Activated naive CD8-positive, alpha-beta T cell treated with anti-CD3 and anti-CD28 coated beads, Interleukin-2, amount 50 U/mL, for 16 hours (primary cell): ENCODE data around the gene SVIL.
"Not testable (repeated sequence)": the region's sequence is repeated elsewhere in the genome, so short reads cannot be mapped to it uniquely, and the experiment has no call there.

Experiments
- DNase-seq: peaks from one replicate; pipeline ENCODE4 v3.0.0-alpha.2; 2020; ENCODE audit warnings: low read depth, low spot score

Gene SVIL

DNA sequence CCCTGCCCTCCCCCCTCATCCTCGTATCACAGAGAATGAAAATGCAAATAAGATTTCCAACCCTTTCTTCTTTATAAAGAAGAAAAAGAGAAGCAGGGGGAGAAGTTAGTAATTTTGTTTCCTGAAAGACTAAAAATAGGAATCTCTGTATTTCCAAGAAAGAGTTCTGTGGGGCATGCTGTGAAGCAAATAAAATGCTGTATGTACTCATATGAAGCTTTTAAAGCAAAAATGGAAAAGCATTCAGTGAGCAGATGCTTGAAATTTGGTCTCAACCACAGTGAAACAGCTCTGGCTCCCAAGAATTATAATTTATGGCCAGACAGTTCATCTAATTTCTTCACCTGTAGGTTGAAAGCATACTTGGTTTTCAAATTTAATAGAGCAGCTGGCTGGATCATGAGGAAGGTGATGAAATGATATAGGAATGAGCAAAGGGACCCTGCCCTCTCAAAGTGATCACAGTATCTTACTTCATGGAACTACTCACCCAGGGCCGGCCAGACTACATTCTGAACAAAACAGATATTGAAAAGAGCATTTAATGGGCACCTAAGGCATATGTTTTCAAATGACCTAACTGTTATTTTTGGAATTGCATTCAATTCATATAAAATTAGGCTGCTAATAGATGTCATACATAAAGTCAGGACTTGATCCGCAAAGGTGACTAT is 31.4 kb downstream of the SVIL start:
- no peak for DNase-seq

DNA sequence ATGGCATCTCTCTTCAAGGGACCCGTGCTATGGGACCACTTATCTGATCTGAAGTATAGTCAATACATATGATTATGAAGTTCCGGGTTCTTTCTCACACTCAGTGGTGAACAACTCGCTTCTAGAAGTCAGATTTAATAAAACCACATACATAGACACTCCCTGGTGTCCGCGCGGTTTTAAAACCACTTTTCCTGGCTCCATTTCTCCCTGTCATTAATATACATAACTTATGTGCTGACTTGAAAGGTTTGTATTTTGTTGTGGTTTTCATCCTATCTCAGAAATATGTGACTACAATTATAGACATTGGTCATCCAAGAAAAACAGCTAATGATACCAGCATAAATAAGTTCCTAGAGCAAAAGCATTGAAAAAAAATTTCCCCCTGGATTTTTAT is 34.0 kb downstream of the SVIL start:
- DNase-seq, result no peak

DNA sequence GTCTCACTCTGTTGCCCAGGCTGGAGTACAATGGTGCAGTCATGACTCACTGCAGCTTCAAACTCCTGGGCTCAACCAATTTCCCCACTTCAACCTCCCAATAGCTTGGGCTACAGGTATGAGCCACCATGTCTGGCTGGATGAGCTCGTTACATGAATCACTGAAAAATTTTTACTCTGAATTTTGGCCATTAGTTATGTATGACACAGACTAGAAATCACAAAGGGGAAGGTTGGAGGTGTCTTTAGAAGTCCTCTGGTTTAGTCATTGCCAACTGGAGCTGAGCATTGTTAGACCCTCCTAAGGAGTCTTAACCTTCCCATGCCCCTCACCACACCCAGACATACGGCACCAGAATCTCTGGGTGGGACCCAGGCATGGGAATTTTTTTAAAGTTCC is 34.7 kb downstream of the SVIL start:
- DNase-seq, result no peak

DNA sequence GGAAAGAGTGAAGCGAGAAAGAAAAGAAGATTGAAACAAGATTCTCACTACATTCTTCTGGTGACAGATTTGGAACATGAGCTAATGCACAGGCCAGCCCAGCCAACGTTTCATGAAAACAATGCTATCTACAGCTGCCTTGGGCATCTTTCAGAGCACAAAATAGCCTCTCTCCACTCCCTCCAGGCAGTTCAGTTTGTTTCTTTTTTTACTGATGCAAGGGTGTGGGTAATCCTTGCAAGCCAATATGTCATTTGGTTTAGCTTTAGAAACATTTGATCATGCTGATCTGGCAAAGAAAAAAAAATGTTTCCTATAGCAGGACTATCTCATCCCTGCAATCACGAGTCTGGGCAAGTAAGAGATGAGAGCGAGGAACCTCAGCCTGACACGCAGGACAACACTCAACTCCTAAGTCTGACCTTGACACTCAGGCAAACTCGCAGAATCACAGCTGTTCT is 35.9 kb downstream of the SVIL start:
- DNase-seq, result no peak

DNA sequence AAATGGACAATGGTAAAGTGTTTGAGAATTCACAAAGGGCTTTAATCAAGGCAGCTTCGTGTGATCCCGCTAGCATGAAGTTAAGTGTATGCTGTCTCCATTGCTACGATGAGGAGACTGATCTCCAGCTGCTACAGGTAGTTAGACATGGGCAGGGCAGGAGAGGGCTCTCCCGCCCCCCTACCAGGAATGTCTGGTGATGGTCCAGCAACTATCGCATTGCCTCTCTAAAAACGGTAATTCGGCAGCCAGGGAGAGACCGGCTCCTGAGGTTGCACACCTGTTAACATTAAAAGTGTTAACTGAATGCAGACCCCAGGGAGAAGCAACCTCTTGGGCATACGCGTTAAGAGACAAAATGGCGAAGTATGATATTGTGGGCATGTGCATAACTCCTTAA is 37.9 kb downstream of the SVIL start:
- DNase-seq, result no peak

DNA sequence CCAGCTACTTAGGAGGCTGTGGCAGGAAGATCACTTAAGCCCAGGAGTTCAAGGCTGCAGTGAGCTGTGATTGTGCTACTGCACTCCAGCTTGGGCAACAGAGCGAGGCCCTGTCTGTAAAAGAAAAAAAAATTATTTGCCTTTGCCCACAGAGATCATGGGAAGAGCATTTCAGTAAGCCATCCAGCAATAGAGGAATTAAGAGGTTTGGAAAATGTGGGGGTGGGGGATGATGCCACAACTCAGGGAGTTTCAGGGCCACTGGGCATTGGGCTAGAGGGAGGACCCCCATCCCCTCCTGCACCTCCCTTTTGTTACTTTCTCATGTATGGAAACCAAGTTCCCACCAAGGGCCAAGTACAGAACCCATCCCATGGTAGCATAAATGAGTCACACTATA is 38.4 kb downstream of the SVIL start:
- no peak for DNase-seq

DNA sequence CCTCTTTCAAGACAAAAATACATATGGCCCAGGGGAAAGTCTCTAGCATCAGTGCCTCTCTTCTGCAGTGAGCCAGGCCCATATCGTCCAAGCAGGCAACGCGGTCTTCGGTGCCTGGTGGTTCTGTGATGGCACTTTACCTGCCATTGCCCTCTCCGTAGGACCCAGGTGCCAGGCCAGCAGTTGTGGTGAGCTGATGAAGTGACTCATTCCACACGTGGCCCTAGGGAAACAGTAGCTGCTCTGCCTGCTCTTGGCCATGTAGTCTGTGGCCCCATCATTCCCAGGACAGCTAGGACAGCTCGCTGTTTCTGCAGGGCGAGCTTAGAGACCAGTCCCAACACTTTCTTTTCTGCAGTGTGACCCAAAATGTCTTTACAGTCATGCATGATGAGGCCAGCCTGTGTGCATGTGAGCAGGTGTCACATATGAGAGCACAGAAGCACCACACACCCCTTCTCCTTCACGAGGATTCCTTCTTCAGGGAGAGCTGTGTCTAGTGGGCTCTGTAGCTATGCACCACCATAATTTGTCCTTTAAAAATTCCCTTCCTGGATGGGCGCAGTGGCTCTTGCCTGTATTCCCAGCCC is 39.0 kb downstream of the SVIL start:
- no peak for DNase-seq

DNA sequence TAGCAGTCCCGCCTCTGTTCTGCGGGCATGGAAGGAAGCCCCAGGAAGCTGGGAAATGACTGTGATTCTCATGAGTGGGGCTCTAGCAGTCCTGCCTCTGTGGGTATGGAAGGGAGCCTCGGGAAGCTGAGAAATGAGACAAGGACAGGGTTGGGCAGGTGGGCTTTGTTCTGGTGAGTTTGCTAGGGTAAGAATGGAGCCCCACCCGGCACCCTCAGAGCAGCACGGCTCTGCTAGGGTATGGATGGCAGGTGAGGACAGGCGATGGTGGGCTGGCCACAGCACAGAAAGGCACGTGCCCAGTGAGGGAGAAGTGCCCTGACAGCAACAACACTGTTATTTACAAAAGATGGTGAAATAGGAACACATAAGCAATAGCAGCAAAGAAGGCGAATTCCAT is 39.6 kb downstream of the SVIL start:
- DNase-seq, result no peak

DNA sequence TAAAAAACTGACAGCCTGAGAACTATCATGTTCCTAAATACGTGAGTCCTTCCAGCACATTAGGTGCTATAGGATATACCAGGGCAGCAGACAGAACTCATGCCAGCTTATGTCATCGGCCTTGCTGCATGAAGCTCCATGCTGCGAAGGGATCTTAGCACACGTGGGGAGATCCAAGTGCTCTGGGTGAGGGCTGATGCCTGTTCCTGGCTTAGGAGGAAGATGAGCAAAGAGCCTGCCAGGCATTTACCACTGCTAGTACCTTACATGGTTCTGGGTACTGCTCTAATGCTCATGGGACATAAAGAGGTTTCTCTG is 43.2 kb downstream of the SVIL start:
- DNase-seq, result no peak

DNA sequence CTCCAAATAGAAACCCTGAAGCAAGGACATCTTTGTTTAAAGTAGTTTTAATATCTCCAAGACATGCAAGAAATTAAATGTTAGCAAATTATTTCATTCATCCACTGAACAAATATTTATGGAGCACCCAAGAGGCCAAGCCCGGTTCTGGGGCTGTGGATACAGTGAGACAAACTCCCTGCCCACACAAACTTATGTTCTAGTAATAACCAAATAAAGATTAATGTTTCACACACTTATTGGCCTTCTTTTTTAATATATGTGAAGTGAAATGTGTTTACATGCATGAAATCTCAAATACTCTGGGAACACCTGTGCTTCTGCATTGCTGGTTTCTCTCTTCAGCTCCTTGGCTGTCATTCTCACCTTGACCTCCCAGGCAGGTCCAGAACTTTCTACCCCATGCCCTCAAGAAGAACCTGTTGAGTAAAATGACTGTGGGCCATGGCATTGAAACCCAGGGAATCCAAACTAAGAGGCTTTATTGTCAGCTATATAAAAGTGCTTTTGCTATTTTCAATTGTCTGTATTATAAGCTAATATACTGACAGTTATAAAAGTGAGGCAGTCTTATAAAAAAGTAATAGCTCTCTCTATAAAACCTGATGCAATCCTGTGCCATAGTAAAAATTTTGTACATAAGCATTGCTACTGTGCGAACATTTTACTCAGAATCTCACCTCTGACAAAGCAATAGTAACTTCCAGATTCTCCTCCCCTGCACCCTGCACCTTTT is 43.7 kb downstream of the SVIL start:
- no peak for DNase-seq

DNA sequence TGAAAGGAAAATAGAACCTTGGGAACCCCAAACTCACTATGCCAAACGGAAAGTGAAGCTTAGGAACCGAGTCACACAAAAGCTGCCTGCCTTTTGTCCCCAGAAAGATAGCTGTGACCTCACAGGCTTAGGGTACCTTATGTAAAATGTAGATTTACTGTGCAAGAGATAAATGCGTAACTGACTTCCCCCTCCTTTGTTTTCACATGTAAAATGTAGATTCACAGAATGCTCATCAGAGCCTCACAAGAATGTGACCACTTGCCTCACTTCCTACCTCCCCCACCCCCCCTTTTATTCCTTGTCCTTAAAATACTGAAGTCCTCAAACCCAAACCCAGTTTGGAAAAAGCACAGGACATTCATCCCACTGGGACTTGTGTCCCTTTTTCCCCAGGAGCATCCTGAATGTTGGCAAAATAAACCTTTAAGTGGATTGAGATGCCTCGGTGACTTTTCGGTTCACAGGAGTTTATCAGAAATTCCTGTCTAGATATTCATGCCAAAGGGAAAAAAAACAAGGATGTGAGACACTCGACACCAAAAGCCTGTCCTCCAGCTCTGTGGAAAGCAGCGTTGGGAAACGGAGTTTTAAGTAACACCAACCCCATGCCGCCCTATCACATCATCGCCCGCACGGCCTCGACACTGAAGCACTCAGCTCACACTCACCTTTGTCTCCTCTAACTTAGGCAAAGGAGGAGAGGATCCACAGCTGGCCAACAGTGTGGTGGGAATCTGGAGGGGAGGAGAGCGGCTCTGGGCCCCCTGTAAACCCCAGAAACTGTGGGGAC is 45.9 kb downstream of the SVIL start:
- DNase-seq, result no peak

DNA sequence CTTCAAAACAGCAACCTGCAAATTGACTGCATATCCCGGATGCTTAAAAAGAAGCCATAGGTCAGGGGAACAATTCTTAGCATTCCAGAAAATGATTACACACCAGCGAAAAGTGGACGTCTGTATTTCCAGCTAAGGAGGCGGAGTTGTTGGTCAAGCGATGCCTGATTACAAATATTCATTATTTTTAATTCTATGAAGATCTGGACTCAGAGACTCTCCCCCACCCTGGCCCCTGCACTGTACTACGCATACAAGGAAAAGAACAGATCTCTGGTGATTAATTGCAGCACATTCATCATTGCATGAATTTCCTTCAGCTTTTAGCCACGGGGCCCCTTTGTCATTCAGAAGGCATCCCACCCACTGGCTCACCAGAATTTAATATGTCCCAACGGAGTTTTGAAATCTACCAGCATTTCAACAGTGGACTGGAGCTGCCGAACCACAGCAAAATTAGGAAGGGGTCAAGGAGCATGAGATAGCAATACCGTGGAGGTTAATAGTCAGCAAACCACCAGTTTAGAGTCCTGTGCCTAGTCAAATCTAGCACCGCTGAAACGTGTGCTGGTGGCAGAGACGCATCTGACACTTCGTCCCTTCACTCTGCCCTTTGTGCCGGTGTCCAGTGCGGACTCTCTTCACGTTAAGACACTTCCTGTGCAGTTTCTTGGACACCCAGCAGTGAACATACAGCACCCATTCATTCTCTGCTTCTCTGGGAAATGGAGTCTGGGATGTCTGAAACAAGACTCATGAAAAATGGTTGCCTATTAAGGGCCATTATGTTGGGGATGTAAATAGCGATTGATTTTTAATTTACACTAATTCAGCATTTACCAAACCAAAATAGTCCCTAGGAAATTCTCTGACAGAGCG is 46.8 kb downstream of the SVIL start:
- not testable (repeated sequence) for DNase-seq

DNA sequence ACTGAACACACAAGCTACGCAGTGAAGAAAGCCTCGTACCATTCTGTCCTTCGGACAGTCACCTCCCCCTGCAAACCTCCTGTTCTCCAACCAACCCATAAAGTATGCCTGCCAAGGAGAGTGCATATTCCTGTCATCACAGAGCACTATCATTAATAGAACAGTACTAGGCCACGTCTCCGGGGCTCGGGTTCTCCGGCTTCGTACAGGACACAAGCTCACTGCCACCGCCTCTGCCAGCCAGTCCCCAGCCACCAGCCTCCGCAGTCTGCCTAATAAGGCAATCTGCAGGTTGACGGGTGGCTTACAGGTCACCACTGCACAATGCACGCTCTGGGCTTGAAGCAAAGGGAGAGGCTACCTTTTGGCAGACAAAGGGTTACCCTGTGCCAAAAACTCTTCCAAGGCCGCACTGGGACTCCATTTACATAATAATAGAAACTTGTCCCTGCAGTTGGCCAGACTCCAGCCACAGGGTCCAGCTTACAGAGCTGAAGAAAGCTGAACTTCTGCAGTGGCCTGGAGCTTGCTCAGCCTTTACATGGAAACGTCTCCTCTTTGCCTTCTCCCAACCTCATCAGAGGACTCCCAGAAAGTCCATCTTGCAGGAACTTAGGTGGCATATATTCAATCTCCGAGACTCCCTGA is 47.5 kb downstream of the SVIL start:
- not testable (repeated sequence) for DNase-seq

DNA sequence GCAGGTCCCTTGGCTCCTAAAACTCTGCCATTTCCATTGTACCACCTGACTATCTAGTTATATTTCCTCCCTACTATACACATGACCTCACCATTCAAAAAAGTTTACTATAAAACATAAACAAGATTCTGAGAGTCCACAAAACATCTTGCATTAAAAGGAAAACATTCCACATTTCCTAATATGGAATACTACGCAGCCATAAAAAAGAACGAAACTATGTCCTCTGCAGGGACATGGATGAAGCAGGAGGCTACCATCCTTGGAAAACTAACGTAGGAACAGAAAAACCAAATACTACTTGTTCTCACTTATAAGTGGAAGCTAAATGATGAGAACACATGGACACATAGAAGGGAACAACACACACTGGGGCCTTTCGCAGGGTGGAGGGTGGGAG is 48.3 kb downstream of the SVIL start:
- DNase-seq, result no peak

DNA sequence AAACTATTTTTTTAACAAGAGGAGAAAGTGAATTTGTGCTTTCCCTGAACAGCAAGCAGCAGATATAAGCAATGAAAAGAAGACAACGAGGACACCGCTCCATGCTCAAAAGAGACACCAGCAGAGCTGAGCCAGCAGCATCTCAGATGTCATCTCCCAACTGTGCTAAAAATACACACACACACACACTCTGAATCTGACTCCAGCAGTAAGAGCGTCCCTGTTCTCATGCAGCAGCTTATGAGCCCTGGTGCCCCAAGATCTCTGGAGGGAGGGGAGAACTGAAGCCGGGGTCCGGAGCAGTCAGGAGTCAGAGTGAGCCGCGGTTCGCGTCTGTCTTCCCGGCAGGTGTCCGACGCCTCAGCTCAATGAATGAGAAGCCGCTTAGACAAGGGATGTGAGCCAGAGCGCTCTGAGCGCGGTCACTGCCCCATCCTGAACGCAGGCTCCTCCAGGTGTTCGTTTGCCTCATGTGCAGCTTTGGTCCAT is 49.2 kb downstream of the SVIL start:
- DNase-seq, result no peak

DNA sequence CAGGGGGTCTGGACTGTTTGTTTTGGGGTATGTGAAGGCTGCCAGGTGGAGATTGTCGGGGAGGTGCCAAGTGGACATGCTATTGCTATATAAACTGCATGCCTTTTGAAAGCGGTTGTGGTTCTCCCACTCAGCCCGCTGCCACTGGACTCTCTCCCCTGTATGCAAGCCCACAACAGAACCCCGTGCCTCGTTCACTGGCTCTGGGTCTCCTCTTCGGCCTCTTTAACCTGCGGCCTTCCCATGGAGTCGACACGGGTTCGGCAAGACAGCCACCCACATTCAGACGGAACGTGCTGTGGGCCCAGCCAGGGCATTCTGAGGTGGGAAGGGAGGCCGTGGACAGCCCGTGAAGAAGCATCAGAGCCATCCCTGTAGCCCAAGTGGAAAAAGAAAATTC is 50.3 kb downstream of the SVIL start:
- no peak for DNase-seq

DNA sequence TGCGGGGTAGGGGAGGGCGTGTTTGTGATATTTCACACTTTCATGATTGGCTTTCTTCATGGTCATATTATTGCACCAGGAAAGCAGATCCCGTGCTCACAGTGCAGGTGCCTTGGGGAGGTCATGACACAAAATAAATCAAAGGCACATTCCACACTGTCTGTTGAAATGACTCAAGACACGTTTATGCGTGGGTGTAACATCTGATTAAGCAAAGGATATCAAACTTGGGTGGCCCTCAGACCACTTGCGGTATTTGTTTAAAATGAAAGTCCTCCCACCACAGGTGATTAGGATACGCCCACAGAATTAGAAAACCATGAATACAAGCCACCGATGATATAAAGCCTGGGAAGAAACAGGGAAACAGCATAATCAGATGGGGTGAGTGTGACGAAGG is 51.1 kb downstream of the SVIL start:
- no peak for DNase-seq

DNA sequence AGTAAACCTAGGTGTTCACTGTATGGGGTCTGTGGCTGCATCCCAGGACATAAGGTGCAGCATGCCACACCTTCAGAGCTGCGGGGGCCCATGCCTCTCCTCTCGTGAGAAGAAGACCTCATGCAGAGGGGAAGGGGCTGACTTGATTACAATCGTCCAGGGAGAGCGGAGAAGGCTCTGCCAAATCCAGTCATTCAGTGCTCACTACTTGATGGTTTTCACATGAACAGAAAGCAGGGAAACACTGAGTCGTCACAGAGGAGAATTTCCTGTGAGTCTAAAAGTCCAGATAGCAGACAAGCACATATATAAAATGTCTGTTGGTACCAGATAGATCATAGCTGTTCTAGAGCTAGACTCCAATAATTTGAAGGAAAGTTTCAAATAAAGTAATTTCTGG is 52.0 kb downstream of the SVIL start:
- DNase-seq, result not testable (repeated sequence)

DNA sequence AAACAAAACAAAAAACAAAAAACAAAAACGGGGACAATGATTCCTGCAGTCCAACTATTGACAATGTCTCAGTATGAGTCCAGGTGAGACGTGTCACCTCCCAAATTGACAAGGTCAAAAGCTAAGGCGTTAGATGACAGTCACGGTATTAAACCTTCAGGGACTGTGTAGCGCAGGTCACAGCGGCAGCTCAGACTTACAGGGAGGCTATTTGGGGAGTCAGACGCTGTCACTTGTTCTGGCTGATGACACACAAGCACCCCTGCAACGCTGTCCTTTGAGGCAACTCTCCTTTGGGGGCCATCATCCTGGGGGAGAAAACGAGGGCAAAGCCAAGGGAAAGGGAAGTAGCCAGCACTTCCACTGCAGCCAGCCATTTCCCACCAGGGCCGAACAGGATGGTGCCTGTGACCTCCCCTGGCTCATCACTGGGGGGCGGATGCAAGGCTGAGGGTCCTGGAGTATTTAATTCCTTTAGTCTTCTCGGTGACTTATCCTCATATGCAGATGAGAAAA is 55.3 kb downstream of the SVIL start:
- DNase-seq, result no peak

DNA sequence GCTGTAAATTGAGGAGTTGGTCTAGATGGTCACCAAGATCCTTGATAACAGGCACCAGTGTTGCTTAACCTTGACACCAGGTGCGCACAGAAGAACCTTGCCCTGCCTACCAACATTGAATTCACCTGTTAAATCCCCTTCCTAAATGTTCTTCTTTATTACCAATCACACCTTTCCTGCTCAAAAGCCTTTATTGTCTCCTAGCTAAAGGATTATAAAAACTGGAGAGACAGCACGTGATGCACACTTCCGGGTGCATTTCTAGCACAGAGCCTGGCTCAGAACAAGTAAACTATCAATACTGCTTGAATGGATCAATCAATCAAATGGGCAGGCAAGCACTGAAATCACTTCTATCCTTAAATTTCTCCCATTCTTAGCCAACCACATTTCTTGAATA is 56.3 kb downstream of the SVIL start:
- DNase-seq, result no peak

DNA sequence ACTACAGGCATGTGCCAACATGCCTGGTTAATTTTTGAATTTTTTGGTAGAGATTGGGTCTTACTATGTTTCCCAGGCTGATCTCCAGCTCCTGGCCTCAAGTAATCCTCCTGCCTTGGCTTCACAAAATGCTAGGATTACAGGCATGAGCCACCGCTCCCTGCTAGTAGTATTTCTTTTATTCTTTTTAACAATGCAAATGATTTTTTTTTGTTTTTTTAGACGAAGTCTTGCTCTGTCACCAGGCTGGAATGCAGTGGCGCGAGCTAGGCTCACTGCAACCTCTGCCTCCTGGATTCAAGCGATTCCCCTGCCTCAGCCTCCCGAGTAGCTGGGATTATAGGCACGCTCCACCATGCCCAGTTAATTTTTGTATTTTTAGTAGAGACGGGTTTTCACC is 58.1 kb downstream of the SVIL start:
- no peak for DNase-seq
